Hematopoietic multipotent progenitor cell treated with erythropoietin and hydrocortisone succinate and interleukin-3 and kit ligand, for 15 days (in vitro differentiated cells): Measurements from ENCODE around the gene LSM10.

Experiments used
- DNase-seq: peaks from one replicate; pipeline ENCODE4 v3.0.0-alpha.2; 2015; ENCODE audit warnings: low spot score

LSM10 gene

DNA sequence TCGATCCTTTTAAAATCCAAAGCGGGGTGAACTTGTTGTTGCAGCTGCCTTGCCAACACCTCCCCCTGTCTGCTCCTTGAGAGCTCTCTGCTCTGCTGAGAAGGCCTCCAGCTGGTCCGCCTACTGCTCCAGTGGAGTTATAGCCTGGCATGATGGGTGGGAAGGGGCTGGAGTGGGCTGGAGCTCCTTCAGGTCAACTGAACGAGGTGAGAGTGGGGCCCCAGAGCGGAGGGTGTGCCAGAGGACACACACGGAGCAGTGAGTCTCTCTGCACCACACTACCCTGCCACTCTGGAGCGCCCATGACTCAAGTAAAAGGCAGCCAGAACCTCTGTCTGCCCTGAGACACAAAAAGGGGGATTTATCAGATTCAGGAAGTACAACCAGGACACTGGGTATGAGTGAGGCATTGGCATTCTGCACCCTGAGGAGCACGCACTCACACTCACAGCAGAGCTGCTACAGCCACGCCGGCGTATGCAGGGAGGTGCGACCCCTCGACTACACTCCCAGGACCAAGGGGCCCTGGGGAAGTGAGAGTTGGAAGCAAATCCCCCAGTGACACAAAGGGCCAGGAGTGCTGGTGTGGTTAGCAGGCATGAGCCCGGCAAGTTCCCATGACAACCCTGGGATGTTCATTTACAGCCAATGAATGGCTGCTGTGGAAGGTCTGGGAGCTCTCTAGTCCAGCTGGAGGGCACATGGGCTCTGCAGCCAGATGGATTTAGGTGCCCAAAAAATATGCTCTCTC, 46.3 kb downstream of the LSM10 start:
- no peak for DNase-seq

DNA sequence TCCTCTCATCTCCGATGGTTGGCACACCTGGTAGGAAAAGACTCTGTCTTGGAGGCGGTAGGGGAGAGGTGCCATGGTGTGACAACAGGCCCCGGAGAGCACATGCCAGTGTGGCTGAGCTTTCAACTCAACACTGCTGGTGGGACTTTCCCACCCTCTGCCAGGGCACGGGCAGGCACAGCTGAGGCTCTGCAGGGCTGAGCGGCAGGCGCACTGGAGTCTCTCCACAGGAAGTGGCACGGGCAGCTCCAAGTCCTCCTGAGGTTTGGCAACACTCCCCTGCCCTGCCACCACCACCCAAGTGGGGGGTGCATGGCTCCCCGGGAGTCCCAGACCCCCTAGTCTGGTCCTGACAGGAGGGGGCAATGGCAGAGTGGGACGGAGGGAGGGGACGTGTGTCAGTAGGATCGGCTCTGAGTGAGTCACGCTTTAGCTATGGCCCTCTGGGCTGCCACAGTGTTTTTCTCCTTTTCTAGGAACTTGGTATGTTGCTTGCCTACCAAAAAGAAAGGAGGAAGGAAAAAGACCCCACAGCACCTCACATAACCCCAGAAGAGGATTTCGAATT, 47.0 kb downstream of the LSM10 start:
- DNase-seq, result no peak

DNA sequence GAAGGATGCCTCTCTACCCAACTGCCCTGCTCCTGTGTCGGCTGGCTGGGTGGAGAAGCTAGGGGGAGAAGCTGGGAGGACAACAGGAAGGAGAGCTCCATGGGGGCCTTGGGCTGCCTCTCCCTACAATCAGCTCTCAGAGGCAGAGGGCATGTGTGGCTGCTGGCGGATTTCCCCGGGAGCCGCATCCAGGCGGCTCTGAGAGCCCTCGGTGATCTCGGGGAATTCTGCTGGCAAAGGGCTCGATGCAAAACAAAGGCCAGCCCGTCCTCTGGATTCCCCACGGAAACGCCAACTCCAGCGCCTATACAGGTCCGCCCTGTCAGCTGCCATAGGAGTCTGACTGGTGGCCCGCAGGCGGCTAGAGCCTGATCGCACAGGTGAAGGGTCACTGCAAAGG, 47.9 kb downstream of the LSM10 start:
- no peak for DNase-seq

DNA sequence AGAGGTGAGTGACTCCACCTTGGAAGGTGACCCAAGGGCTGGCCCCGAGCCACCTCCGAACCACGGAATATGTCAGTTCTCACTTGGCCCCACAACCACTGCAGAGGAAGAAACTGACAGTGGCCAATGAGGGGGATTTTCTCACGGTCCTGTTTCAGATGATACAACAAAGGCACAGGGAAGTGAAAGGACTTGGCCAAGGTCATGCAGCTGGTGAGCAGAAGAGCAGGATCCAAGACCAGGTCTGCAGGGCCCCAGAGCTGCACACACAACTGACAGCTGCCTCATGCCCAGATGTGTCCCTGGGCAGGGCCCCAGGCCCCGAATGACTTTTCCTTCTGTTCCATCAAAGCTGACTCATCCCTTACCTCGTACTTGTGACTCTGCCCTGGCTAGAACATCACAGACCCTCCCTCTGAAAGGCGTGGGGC, 48.5 kb downstream of the LSM10 start:
- DNase-seq, result no peak

DNA sequence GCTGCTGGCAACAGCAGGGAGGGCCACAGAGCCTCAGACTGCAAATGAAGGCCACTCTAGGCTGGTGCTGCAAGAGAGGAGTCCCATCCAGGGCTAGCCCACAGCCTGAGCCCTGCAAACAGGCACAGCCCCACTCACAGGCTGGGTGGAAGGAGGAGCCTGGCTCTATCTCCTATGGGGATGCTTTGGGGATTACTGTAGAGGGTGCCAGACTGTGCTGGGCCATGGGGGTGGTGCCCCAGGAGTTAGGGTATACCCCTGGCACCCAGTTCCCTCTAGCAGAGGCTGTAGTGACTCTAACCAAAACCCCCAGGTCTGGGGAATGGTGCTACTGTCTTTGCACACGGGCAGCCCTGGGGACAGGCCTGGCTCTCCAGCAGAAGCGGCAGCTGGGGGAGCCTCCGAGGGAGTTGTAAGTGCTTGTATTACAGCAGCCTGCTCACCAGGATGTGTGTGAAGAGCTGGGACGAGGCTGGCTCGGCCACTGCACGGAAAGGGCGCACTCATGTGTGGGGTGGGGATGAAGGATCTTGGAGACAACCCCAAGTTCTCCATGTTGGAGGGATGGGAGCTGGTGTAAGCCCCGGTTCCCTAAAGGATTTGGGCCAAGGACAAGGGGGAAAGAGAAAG, 50.9 kb downstream of the LSM10 start:
- DNase-seq, result no peak

DNA sequence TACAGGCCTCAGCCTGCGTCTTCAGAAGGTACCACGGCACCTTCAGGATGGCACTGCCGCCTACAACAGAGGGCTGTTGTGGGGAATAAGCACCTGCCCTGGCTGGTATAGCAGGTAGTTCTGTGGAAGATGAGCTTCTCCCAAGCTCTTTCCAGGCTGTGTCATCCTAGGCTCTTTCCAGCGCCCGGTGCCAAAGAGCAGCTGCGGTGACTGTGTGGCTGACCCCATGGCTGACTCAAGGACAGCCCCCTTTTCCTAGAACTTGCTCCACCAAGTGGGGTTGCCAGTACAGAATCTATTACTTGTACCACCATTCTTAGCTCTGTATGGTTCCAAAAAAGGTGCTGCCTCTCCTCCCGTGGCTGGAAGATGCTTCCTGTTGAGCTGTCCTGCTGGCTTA, 52.4 kb downstream of the LSM10 start:
- DNase-seq, result no peak

DNA sequence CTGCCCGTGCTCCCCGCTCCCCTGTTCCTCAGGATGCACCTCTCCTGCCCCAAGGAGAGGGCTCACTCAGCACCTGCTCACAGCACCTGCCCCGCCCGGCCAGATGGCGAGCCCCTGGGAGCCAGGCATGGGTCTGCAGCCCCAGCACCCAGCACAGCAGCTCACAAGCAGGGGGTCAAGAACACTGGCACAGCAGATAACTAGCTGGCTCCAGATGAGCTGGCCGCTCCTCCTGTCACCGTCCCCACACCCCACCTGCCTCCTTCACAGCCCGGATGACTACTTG, 53.4 kb downstream of the LSM10 start:
- no peak for DNase-seq

DNA sequence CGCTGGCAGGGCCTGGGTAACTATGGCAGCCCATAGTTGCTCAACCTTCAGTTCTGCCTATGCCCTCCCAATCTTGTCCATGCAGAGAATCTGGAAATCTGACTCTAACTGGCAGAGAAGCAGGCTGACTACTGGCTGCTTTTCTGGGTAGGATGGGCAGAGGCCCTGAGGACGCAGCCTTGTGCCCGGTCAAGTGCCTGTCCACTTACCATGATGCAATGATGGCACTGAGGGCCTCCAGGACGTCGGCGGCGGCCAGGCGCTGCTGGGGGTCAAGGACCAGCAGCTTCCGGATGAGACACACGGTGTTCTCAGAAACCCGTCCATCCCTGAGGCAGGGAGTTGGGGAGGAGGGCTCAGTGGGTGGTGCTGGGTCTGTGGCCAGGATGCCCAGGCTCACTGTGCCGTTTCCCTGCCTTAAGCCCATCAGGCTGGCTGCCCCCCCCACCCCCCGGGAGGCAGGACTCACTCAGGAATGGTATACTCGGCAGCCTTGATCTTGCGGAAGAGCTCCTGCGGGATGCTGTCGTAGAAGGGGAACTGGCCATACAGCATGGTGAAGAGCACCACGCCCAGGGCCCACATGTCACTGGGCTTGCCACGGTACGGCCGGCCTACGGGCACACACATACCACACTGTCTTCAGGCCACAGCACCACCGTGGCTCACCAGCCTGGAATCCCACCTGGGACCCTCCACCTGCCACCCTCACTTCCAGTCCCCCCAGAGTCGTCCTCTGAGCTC, 53.9 kb downstream of the LSM10 start:
- DNase-seq, result no peak
